ENCODE results near the gene YPEL4. TPM values are rescaled to one million over a fixed set of nuclear protein-coding genes. Genes with fewer than 3 reads are reported as not detected.

YPEL4 gene
- total RNA-seq, 1 experiment from 2014 or later = 0.16 TPM

- no peaks in the 10 kb centered on the region for H3K27me3 Mint-ChIP-seq (ENCODE audit: insufficient read depth, unreplicated experiment)
- CTCF ChIA-PET = interaction anchor here (0.6 kb wide), 1 partner anchor 42 kb away, joined by 7 read pairs; no protein-coding TSS in a partner anchor
- H3K36me3 Mint-ChIP-seq (ENCODE audit: insufficient read depth, unreplicated experiment) = peaks cover 53% of the 10 kb centered on the region
- BruUV-seq (replicated peaks) = no TSS peak
- peaks cover 13% of the 10 kb centered on the region for H3K4me1 Mint-ChIP-seq (ENCODE audit: insufficient read depth, unreplicated experiment)
- DNase-seq (ENCODE audit: unreplicated experiment) = no peak
- intact Hi-C loops (cut with micrococcal nuclease) = no loop called here
- TF ChIP-seq, protein P1, sequence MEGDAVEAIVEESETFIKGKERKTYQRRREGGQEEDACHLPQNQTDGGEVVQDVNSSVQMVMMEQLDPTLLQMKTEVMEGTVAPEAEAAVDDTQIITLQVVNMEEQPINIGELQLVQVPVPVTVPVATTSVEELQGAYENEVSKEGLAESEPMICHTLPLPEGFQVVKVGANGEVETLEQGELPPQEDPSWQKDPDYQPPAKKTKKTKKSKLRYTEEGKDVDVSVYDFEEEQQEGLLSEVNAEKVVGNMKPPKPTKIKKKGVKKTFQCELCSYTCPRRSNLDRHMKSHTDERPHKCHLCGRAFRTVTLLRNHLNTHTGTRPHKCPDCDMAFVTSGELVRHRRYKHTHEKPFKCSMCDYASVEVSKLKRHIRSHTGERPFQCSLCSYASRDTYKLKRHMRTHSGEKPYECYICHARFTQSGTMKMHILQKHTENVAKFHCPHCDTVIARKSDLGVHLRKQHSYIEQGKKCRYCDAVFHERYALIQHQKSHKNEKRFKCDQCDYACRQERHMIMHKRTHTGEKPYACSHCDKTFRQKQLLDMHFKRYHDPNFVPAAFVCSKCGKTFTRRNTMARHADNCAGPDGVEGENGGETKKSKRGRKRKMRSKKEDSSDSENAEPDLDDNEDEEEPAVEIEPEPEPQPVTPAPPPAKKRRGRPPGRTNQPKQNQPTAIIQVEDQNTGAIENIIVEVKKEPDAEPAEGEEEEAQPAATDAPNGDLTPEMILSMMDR (IDR thresholded peaks at IDR 0.05; ENCODE audit: unreplicated experiment) = no peak
- no peaks in the 10 kb centered on the region for H3K9me3 Mint-ChIP-seq (ENCODE audit: unreplicated experiment)
- no peak overlapping the region for H3K4me3 Mint-ChIP-seq (ENCODE audit: unreplicated experiment)
- POLR2A ChIA-PET = no interaction called here
- peak overlapping the region; percentile 61 for H3K27ac Mint-ChIP-seq (ENCODE audit: low read depth, unreplicated experiment)
Measured at GRCh38 chr11:57663975-57664374, 14.3 kb upstream of the YPEL4 start.

DNA sequence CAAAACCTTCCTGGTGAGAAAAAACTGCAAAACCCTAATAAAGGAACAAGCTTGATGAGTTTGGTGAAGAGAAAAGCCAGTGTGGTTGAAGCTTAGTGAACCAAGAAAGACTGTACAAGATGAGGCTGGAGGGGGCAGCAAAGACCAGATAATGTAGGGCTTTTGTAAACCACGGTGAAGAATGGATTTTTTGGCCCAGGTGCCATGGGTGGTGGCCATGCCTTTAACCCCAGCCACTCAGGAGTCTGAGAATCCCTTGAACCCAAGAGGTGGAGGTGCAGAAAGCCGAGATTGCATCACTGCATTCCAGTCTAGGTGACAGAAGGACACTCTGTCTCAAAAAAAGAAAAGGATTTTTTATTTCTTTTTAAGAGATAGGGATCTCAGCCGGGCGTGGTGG, 13.2 kb upstream of the YPEL4 start:
- intact Hi-C loops (cut with micrococcal nuclease) = no loop called here
- no peaks in the 10 kb centered on the region for H3K27me3 Mint-ChIP-seq (ENCODE audit: insufficient read depth, unreplicated experiment)

GRCh38 chr11:57659669-57660068, 10.0 kb upstream of the YPEL4 start:
- H3K36me3 Mint-ChIP-seq (ENCODE audit: insufficient read depth, unreplicated experiment) = peaks cover 63% of the 10 kb centered on the region
- no peak overlapping the region for H3K27ac Mint-ChIP-seq (ENCODE audit: low read depth, unreplicated experiment)
- intact Hi-C loops (cut with micrococcal nuclease) = no loop called here
- POLR2A ChIA-PET = no interaction called here
- peaks cover 17% of the 10 kb centered on the region for H3K4me1 Mint-ChIP-seq (ENCODE audit: insufficient read depth, unreplicated experiment)
- H3K9me3 Mint-ChIP-seq (ENCODE audit: unreplicated experiment) = no peaks in the 10 kb centered on the region
- DNase-seq (ENCODE audit: unreplicated experiment) = no peak
- CTCF ChIA-PET = interaction anchor here (0.6 to 1.3 kb wide), 4 partner anchors 72 to 366 kb away, joined by 3 to 5 read pairs (median 3); partner anchors contain the start of gene UBE2L6
- BruUV-seq (replicated peaks) = TSS peak; percentile 14
- no peaks in the 10 kb centered on the region for H3K27me3 Mint-ChIP-seq (ENCODE audit: insufficient read depth, unreplicated experiment)
- H3K4me3 Mint-ChIP-seq (ENCODE audit: unreplicated experiment) = no peak overlapping the region
- TF ChIP-seq, protein P1 (IDR thresholded peaks at IDR 0.05; ENCODE audit: unreplicated experiment) = no peak

More for the DNA sequence above, 13.2 kb upstream of the YPEL4 start:
- no TSS peak for BruUV-seq (replicated peaks)
- no peaks in the 10 kb centered on the region for H3K9me3 Mint-ChIP-seq (ENCODE audit: unreplicated experiment)
- TF ChIP-seq, protein P1 (IDR thresholded peaks at IDR 0.05; ENCODE audit: unreplicated experiment) = no peak
- H3K4me3 Mint-ChIP-seq (ENCODE audit: unreplicated experiment) = no peak overlapping the region
- peaks cover 13% of the 10 kb centered on the region for H3K4me1 Mint-ChIP-seq (ENCODE audit: insufficient read depth, unreplicated experiment)
- no peak for DNase-seq (ENCODE audit: unreplicated experiment)
- no peak overlapping the region for H3K27ac Mint-ChIP-seq (ENCODE audit: low read depth, unreplicated experiment)
- POLR2A ChIA-PET = interaction anchor here (0.6 to 0.8 kb wide), 2 partner anchors 93 to 240 kb away, joined by 3 read pairs; no protein-coding TSS in a partner anchor
- CTCF ChIA-PET = interaction anchor here (0.5 to 1.8 kb wide), 6 partner anchors 18 to 232 kb away, joined by 3 to 6 read pairs (median 4); partner anchors contain the start of genes MED19, TMX2 and UBE2L6
- peaks cover 62% of the 10 kb centered on the region for H3K36me3 Mint-ChIP-seq (ENCODE audit: insufficient read depth, unreplicated experiment)

DNA sequence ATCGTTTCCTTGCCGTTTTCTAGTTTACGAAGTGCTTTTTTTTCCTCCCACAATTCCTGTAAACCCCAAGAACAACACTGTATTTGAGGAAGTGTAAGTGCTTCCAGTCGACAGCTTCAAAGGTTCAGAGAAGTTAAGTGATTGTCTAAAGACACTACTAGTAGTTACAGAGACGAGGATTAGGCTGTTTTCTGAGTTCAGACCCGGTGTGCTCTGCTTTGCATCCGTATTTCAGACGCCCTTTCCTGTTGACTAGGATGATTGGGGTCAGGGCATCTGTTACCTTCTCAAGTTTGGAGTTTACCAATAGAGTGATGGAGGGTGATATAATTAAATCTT, 8.3 kb upstream of the YPEL4 start:
- BruUV-seq (replicated peaks) = TSS peak; percentile 75
- intact Hi-C loops (cut with micrococcal nuclease) = no loop called here
- POLR2A ChIA-PET = interaction anchor here (0.6 to 3.2 kb wide), 6 partner anchors 8 to 127 kb away, joined by 3 to 36 read pairs (median 8); partner anchors contain the start of genes MED19, TIMM10, TMX2 and UBE2L6

More for the DNA sequence above, 8.3 kb upstream of the YPEL4 start:
- CTCF ChIA-PET = interaction anchor here (0.6 to 1.8 kb wide), 5 partner anchors 14 to 227 kb away, joined by 3 to 5 read pairs (median 4); no protein-coding TSS in a partner anchor
- peak overlapping the region; percentile 100 for H3K4me3 Mint-ChIP-seq (ENCODE audit: unreplicated experiment)
- no peaks in the 10 kb centered on the region for H3K9me3 Mint-ChIP-seq (ENCODE audit: unreplicated experiment)
- H3K36me3 Mint-ChIP-seq (ENCODE audit: insufficient read depth, unreplicated experiment) = peaks cover 55% of the 10 kb centered on the region
- H3K27ac Mint-ChIP-seq (ENCODE audit: low read depth, unreplicated experiment) = peak overlapping the region; percentile 97
- peaks cover 15% of the 10 kb centered on the region for H3K4me1 Mint-ChIP-seq (ENCODE audit: insufficient read depth, unreplicated experiment)
- TF ChIP-seq, protein P1 (IDR thresholded peaks at IDR 0.05; ENCODE audit: unreplicated experiment) = no peak
- no peaks in the 10 kb centered on the region for H3K27me3 Mint-ChIP-seq (ENCODE audit: insufficient read depth, unreplicated experiment)
- DNase-seq (ENCODE audit: unreplicated experiment) = no peak
